Natural killer cell treated with Interleukin-12 subunit alpha and Interleukin-12 subunit beta and Interleukin-15 and Interleukin-18, amount 100 ng/mL, for 72 hours (primary cell): ENCODE results near the gene CEBPG. TPM values are rescaled to one million over a fixed set of nuclear protein-coding genes. Genes with fewer than 3 reads are reported as not detected.
A peak's percentile ranks its signal among the peaks of the same experiment; 100 is the strongest.

Source experiments
- ATAC-seq, 2 donors: fragments of 150-1000 bp; cut with Tn5 transposase in 1 of 2; sonication (Bioruptor Pico), chemical (Tn5 transposase) in 1 of 2; 2 replicates each; pipeline ENCODE4 v1.10.0; 2021
- DNase-seq: peaks from one replicate; pipeline ENCODE4 v3.0.0; 2022; ENCODE audit warnings: low spot score
- H3K27ac Mint-ChIP-seq, 2 donors: 1 replicate in 1 of 2; 2 replicates in 1 of 2; pipeline ENCODE4 v1.8.0; 2022; ENCODE audit warnings: mixed read lengths in 2 of 2, mild to moderate bottlenecking in 1 of 2, moderate library complexity in 1 of 2
- H3K27me3 Mint-ChIP-seq, 2 donors: 1 replicate in 1 of 2; 2 replicates in 1 of 2; pipeline ENCODE4 v1.8.0; 2022; ENCODE audit warnings: mixed read lengths in 2 of 2
- H3K36me3 Mint-ChIP-seq: one replicate; pipeline ENCODE4 v1.8.0; 2022; ENCODE audit warnings: mixed read lengths
- H3K4me1 Mint-ChIP-seq, 2 donors: 1 replicate in 1 of 2; 2 replicates in 1 of 2; pipeline ENCODE4 v1.8.0; 2022; ENCODE audit warnings: low read depth in 2 of 2, mixed read lengths in 2 of 2, mild to moderate bottlenecking in 1 of 2
- H3K4me3 Mint-ChIP-seq: one replicate; pipeline ENCODE4 v1.8.0; 2022; ENCODE audit warnings: mixed read lengths
- H3K9me3 Mint-ChIP-seq: 2 replicates; pipeline ENCODE4 v1.8.0; 2022; ENCODE audit warnings: mixed read lengths
- total RNA-seq, 2 donors: library from RNA; stranded (reverse); gene quantifications; one replicate each; pipeline ENCODE4 v1.2.3, GENCODE V29; 2022

Gene CEBPG
- total RNA-seq, 2 donors from 2014 or later, result 26.3 to 29.2 TPM

- H3K27me3 Mint-ChIP-seq, result no peaks in the 10 kb centered on the region
- H3K4me1 Mint-ChIP-seq, result peaks cover 0 to 14% of the 10 kb centered on the region in 2 donors
- no peak overlapping the region for H3K4me3 Mint-ChIP-seq
- H3K9me3 Mint-ChIP-seq, result no peaks in the 10 kb centered on the region
- no peaks in the 10 kb centered on the region for H3K36me3 Mint-ChIP-seq
- H3K27ac Mint-ChIP-seq, result no peak overlapping the region
- no peak for DNase-seq
- ATAC-seq, result no peak
These were observed 17.6 kb downstream of the CEBPG start for GRCh38 chr19:33390908-33391630.

DNA sequence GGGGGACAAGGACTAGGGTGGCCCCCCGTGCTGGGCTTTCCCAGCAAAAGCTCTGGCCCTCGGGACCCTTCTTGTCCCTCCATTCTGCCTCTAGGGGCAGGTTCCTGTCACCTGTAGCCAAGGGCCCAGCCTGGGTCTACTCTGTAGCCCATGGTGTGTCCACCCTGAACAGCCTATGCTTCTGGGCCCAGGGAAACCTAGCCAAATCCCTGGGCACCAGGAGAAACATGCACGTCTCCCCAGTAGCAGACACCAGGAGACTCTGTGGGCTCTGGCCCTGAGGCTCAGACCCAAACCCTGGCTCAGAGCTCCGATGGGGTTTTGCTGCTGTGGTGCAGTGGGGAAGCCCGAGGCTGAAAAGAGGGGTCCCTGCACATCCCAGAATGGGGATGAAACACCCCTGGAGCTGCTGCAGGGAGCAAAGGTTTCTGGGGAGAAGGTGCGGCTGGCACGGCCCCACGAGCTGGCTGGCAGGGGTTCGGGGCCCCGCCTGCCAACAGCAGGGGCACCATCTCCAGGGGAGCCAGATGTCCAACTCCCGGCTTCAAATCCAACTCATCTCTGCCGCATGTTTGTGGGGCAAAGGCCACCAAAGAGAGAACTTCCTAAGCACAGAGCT, 18.2 kb downstream of the CEBPG start:
- DNase-seq (no peak), ATAC-seq (no peak)
- Mint-ChIP-seq H3K36me3 (no peaks in the 10 kb centered on the region), H3K27ac (no peak overlapping the region), H3K9me3 (no peaks in the 10 kb centered on the region), H3K4me1 (peaks cover 0 to 14% of the 10 kb centered on the region in 2 donors), H3K27me3 (no peaks in the 10 kb centered on the region), H3K4me3 (no peak overlapping the region)

DNA sequence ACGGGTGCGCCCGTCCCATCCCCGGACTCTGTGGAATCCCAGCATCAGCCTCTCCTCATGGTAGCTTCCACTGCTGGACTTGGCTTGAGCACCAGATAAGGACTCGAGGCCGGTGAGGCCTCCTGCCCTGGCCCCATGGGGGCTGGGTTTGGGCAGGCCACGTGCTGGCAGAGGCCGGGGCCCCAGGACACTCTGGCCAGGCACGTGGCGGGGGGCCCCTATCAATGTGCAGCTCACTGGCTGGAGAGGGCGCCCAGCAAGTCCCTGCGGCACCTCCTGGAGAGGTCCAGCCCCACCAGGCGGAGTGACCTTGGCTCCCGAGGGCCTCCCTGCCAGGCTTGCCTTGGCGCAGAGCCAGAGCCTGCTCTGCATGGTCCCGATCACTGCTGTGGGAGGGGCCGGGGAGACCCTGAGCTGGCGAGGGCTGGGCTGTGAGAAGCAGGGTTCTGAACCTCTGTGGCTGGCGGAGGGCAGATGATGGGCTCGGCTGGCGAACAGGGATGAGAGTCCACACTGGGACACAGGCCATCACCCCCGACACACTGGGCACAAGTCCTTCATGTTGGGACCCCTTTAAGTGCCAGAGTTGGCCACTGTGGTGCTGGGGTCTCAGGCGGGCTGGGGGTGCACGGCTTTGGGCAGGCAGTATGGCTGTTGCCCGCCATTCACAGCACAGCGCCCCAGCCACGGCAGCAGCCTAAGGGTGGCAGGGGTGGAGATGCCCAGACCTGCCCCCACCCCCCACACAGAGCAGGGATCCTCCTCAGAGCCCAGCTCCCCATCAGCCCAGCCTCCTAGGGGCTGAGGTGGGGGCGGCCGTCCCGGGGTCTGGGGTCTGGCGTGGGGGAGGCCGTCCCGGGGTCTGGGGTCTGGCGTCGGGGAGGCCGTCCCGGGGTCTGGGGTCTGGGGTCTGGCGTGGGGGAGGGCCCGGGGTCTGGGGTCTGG, 19.1 kb downstream of the CEBPG start:
- Mint-ChIP-seq H3K27me3 (no peaks in the 10 kb centered on the region), H3K36me3 (no peaks in the 10 kb centered on the region), H3K4me1 (peaks cover 0 to 14% of the 10 kb centered on the region in 2 donors), H3K9me3 (no peaks in the 10 kb centered on the region), H3K27ac (no peak overlapping the region), H3K4me3 (no peak overlapping the region)
- ATAC-seq (no peak), DNase-seq (no peak)

DNA sequence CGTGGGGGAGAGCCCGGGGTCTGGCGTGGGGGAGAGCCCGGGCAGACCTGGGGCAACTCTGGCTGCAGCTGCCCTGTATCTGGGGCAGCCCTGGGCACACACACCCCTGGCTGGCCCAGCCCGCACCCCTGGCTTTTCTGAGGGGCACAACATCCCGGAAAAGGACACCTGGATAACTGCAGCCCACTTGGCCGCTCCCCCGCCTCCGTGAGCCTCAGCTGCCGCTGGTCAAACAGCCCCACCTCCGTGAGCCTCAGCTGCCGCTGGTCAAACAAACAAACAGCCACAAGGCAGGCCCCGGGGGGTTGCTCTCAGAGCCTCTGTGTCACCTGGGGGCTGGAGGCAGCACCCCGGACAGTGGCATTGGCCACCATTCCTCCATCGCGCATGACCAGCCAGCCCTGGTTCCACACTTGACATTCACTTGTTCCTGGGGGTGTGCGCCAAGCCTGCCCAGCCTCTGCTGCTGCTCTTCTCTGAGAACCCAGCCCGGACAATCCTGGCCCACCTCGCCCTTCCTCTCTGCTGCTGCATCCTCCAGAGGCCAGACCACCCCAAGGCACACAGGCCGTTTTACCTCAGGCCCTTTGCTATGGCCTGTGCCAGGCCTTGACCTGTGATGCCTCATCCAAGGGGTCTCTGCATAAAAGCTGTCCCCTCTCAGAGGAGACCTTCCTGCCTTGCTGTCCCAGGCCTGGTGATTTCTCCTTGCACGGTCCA, 19.9 kb downstream of the CEBPG start:
- no peak overlapping the region for H3K4me3 Mint-ChIP-seq
- no peaks in the 10 kb centered on the region for H3K36me3 Mint-ChIP-seq
- no peak for ATAC-seq
- peaks cover 0 to 14% of the 10 kb centered on the region in 2 donors for H3K4me1 Mint-ChIP-seq
- DNase-seq, result no peak
- H3K9me3 Mint-ChIP-seq, result no peaks in the 10 kb centered on the region
- no peak overlapping the region for H3K27ac Mint-ChIP-seq
- no peaks in the 10 kb centered on the region for H3K27me3 Mint-ChIP-seq

DNA sequence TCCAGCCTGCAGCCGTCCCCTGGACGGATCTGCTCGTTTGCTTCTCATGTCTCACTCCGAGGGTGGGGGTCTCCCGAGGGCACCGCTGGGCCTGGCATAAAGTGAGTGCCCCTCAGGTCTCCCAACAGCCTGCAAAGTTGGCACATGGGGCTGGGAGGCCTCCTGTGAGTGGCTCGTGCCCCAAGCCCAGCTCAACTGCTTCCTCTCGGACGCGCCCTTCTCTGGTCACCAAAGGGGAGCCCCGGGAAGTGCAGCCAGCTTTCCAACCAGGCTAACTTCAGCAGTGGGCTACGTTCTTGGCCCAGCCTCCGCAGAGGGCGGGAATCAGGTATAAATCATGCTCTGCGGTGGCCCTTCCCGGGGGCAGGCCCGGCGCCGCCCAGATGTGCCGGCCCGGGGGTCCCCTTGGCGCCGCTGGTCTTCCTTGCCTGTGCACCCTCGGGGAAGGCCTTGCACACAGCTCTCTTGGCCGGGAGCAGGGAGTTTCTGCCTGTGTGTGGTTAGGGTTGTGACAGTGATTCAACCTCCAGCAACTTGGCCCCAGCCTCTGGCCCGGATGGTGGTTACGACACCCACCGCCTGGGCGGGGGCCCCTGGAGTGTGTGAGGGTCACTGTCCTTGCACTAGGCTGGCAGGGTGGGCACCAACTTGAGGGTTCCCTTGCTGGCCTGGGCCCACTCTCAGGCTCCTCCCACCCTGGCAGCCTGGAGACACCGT, 20.7 kb downstream of the CEBPG start:
- Mint-ChIP-seq H3K36me3 (no peaks in the 10 kb centered on the region), H3K27ac (no peak overlapping the region), H3K4me3 (no peak overlapping the region), H3K9me3 (no peaks in the 10 kb centered on the region), H3K27me3 (no peaks in the 10 kb centered on the region), H3K4me1 (peaks cover 0 to 14% of the 10 kb centered on the region in 2 donors)
- ATAC-seq (no peak), DNase-seq (no peak)

DNA sequence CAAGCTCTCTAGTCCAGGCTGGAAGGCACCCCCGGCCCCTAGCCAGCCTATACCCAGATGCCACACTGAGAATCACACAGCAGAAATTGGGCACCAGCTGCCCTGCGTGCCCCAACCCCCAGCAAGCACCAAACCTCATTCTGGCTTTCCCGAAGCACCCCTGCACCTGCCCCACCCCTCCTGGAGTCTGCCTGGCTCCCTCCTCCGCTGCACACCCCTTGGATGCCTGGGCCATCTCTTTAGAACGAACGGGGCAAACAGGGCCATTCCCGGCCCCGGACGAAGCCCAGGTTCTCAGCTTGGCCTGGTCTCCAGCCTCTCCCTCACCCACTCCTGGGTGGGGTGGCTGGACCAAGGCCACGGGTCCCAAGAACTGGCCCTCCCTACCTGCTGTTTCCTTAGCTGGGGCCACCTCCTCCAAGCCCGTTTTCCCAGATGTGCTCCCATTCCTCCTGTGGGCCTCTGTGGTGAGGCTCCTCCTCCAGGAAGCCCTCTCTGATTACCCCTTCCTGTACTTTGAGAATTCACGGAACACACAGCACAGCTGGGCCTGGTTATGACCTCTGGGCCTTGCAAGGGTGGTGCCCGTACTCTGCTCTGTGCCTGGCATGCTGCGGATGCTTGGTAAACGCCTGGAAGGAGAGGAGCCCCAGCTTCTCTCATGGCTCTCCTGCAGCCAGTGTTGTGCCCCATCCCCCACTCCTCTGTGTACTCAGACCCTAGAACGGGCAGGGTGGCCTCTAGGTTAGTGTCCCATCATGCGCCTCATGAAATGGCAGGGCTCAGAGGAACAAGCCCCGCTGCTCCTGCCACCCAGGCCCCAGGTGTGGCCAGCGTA, 21.4 kb downstream of the CEBPG start:
- ATAC-seq (no peak), DNase-seq (no peak)

GRCh38 chr19:33395561-33396550, 22.3 kb downstream of the CEBPG start:
- H3K27ac Mint-ChIP-seq, result no peak overlapping the region
- H3K27me3 Mint-ChIP-seq, result no peaks in the 10 kb centered on the region
- ATAC-seq, result no peak
- H3K4me1 Mint-ChIP-seq, result peaks cover 0 to 14% of the 10 kb centered on the region in 2 donors
- no peak overlapping the region for H3K4me3 Mint-ChIP-seq
- DNase-seq, result no peak
- no peaks in the 10 kb centered on the region for H3K36me3 Mint-ChIP-seq
- H3K9me3 Mint-ChIP-seq, result no peaks in the 10 kb centered on the region

More for the DNA sequence above, 21.4 kb downstream of the CEBPG start:
- Mint-ChIP-seq H3K4me1 (peaks cover 0 to 14% of the 10 kb centered on the region in 2 donors), H3K9me3 (no peaks in the 10 kb centered on the region), H3K36me3 (no peaks in the 10 kb centered on the region), H3K27ac (no peak overlapping the region), H3K27me3 (no peaks in the 10 kb centered on the region), H3K4me3 (no peak overlapping the region)

DNA sequence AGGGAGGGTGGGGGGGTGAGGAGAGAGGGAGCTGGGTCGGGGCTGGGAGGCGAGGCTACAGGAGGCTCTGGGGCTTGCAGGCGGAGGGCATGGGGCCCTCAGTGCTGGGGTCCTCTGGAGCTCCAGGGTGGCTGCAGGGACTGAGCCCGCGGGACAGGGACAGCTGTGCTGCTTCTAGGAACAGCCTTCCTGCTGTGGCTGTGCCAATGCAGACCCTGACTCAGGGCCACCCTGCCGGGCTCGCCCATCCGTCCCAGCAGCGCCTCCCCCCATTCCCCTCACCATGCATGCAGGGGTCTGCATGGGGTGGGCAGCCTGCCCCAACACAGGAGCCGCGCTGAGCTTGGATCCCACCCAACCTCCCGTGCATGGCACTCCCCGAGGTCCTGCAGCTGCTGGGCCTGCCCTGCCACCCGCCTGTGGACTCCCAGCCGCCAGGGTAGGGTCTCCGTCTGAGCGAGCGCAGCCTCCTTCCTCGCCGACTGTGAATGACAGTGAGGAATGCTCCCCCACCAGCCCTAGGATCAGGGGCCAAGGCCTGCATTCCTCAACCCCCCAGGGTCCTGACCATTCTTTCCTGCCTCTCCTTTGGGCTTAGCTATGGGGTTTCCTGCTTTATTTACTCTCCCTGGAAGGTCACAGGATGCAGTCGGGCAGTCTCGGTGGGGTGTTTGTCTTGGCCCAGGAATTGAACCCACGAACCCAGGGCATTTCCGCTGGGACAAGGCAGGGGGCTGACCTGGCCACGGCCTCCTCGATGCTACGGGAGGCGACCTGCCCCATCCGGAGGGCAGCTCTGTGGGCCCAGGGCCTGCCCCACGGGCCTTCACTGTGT, 23.4 kb downstream of the CEBPG start:
- no peaks in the 10 kb centered on the region for H3K27me3 Mint-ChIP-seq
- ATAC-seq, result no peak

DNA sequence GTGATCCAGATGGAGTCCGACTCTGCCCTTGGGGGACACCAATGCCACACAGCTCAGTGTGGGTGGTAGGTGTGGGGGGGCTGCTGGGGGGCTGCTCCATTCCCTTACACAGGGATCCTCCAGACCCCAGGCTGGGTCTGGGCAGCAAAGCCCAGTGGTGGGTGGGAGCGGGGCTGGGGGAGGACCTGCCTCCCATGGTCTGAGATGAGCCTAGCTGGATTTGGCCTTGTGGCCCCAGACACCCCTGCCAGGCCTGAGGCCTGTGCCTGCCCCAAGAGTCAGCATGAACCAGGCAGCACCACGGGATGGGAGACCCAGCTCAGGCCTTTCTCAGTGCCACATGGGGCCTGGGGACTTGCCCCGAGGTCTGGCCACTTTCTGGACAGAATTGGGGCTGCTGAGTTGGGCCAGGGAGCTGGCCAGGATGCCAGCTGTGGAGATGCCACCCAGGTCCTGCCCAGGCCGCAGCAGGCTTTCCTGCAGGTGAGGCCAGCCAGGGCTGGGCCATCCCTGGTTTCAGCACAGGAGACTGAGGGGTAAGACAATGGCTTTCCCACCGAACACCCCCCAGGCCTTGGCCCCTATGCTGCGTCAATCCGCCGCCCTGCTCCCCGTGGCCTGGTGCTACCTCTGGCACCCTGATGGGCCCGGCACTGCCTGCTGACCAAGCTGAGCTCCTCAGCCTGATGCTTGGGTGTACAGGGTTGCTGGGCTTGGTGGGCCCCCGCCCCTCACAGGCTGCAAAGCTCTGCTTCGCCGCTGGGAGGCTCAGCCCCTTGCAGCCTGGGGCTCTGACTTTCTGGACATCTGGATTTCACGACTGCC, 24.2 kb downstream of the CEBPG start:
- Mint-ChIP-seq H3K27ac (no peak overlapping the region), H3K27me3 (no peaks in the 10 kb centered on the region), H3K4me3 (no peak overlapping the region), H3K4me1 (peaks cover 0 to 14% of the 10 kb centered on the region in 2 donors), H3K9me3 (no peaks in the 10 kb centered on the region), H3K36me3 (no peaks in the 10 kb centered on the region)
- ATAC-seq (no peak), DNase-seq (no peak)

More for the DNA sequence above, 23.4 kb downstream of the CEBPG start:
- Mint-ChIP-seq H3K36me3 (no peaks in the 10 kb centered on the region), H3K4me3 (no peak overlapping the region), H3K4me1 (peaks cover 0 to 14% of the 10 kb centered on the region in 2 donors), H3K27ac (no peak overlapping the region), H3K9me3 (no peaks in the 10 kb centered on the region)
- no peak for DNase-seq

GRCh38 chr19:33398361-33399060, 25.0 kb downstream of the CEBPG start:
- Mint-ChIP-seq H3K27me3 (no peaks in the 10 kb centered on the region), H3K4me3 (no peak overlapping the region), H3K27ac (no peak overlapping the region), H3K9me3 (no peaks in the 10 kb centered on the region), H3K36me3 (no peaks in the 10 kb centered on the region), H3K4me1 (peaks cover 0 to 14% of the 10 kb centered on the region in 2 donors)
- ATAC-seq (no peak), DNase-seq (peak; percentile 3)
